ENCODE data around the gene MYO5B. TPM values are rescaled to one million over a fixed set of nuclear protein-coding genes. Genes with fewer than 3 reads are reported as not detected.

Gene MYO5B
- total RNA-seq, 1 donor from 2014 or later, result 14.7 TPM

DNA sequence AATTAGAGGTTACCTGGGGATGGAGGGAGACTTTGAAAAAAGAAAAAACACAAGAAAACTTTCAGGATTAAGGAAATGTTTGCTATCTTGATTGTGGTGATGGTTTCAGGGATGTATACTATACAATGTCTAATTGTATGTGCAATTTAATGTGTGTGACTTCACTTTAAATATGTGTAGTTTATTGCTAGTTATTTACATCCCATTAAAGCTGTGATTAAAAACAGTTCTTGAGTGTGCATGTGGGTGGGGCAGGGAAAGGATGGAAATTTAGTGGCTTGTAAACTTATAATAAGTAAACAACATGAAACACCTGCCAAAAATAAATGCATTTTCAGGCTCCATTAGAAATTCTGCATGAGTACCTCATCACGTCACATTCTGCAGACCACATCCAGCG lies 167.0 kb downstream of the MYO5B start:
- no peak for DNase-seq (ENCODE audit: low read depth)

DNA sequence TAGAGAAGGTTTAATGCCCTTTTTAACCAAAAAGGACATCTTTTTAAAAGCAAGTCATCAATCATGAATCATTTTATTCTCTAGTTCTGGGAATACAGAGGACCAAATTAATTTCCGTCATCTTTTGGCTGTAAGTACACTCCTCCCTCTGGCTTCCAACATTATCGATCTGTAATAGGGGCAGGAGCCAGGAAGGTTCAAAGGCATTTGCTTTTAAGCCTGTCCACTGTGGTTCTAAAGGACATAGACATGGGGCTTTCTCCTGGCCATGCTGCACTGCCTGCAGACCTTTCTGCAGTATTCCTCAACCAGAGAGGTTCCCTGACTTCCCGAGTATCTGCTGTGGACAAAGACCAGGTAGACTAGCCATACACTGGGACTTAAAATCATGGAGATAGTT lies 170.5 kb downstream of the MYO5B start:
- no peak for DNase-seq (ENCODE audit: low read depth)

DNA sequence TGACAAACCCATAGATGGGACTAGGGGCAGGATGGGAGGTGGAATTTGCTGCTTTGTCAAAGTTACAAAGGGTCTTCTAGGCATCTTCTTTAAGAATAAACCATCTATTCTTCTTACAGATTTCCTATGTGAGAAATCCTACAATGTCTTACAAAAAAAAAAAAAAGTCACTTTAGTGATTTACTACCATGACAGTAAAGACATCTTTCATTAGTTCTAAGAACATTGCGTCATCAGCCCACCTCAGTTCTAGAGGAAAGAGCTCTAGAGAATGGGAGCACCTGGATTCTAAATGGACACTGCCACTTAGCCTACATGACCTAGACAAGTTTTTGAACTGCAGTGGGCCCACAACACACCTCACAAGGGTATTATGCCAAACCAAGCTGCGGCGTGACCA lies 172.0 kb downstream of the MYO5B start:
- no peak for DNase-seq (ENCODE audit: low read depth)

DNA sequence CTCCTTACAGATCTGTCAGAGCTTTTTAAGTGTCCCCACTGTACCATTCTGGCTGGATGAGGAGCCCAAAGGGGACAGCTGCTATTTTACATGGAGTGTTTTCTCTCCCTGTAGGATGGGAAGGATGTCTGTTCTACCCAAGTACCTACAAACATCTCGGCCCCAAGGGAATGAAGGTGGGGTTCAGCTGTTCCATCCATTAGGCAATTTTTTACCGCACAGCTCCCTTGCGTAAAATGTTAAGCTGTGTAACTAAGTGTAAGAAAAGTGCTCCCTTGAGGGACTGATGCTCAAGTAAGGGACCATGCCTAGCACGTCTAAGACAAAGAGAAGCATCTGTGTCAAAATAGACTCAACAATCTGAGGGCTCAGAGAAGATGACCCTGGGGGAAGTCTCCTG lies 180.3 kb downstream of the MYO5B start:
- DNase-seq (ENCODE audit: low read depth), result no peak

DNA sequence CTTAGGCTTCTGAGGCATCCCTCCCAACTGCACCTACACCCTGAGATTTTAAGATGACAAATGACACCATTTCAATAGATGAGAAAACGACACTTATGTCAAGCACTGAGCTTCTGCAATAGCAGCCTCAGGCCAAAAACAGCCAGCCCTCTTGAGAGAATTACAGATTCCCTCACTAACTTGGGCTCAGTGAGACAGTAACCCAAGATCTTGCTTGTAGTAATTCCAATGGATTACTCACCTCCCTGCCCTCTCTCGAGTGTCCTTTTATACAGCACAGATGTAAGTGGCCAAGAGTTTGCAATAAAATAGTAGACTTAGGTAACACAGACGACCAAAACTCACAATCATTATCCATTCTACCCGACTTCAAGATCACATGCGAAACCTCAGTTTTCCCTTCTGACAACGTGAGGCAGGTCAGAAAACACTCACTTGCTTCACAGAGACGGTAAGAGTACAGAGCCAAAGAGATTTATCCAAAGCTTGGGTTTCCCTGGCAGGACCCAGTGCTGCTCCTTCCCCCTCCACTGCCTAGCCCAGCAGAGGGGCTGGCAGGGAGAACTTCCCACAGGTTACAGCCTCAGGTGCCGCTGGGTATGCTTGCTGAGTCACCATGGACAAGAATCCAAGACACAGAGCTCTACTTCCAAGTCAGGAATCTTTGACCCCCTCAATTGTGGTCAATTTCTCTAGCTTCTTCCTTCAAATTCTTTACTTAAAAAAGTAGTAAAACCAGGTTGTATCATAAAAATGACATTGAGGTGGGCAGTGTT lies 181.4 kb downstream of the MYO5B start:
- DNase-seq (ENCODE audit: low read depth), result peak; percentile 2

DNA sequence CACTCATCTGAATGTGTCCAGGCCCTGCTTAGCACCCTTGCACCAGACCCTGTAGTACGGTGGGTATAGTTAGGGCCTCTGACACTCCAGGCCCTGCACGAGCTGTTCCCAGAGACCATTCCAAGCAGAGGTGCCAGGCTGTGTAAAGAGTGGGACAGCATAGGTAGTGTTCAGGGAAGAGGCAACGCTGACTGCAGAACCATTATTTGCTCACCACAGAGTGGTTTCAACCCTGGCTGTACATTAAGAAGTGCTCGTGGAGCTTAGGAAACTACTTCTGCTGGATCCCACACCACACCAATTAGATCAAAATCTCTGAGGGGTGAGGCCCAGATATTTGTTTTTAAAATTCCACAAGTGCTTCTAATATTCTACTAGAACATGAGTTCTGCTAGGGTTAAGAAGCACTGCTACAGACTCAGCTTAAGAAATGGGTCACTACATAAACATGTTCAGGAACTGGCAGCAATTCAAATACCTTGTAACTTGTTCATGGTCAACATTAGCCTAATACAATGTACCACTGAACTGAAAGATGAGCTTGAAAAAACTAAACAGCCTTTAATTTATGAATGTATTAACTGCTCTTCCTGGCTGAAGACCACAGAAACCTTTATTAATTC lies 183.0 kb downstream of the MYO5B start:
- peak; percentile 2 for DNase-seq (ENCODE audit: low read depth)

DNA sequence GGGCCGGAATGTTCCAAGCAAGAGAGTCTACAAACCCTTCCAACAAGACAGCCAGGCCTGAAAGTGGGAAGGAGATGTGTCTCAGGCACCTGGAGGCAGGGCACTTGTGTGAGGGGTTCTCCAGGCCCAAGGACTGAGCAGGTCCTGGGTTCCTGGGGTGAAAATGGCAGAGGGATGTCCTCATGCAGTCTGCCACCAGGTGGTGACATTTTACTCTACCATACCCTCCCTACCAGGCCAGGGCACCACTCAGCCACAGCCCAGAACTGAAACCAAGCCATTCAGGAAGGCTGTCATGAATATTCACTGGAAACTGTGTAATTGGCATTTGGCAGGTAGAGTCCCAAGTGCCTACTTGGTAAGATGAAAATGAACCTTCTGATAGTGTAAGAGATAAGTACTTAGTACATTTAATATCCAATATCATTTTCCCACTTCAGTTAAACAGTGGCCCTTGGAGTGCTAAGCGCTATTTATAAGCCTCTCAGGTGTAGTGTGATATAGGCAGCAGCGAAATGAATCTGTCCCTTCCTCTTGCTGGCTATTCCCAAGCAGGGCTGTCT lies 185.1 kb downstream of the MYO5B start:
- DNase-seq (ENCODE audit: low read depth), result peak; percentile 56

DNA sequence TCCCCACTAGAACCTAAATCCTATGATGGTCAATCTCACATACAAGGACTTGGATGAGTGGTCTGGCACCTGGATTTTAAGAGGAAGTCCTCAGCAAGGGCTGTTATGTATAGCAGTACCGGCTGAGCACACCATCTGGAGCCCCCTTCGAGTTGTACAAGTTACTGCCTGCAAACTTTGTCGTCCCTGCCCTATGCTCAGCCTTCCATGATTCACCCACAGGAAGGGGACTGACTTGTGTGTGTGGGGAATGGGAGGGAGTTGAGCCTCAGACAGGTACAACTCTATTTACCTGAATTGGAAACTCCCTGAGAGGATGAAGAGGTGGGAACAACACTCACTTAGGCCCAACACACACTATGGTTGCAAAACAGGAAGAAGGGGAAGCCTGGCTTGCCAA lies 186.6 kb downstream of the MYO5B start:
- DNase-seq (ENCODE audit: low read depth), result no peak

DNA sequence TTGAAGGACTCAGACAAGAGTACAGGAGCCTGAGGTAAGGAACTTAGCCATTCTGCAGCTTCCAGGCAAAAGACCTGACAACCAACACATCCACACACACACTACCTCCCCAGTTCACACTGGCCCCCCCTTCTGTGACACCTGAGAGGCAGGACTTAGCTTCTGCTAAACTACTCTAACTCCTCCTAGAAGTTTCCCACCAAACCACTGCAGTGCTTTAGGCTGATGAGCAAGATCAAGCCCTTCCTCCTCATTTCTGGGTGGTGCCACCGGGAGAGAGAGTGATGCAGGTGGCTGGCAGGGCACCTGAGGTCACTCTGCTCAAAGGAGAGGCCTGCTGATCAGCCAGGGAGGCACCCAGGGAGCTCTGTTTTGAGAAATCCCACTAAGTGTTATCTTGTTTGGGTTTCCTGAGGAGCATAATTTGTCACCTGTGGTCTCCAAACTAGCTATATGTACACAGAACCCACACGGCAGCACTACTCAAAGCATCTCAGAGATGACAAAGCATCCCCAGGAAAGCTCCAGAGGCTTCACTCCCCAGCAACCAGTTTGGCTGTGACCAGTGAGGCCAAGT lies 188.4 kb downstream of the MYO5B start:
- no peak for DNase-seq (ENCODE audit: low read depth)

DNA sequence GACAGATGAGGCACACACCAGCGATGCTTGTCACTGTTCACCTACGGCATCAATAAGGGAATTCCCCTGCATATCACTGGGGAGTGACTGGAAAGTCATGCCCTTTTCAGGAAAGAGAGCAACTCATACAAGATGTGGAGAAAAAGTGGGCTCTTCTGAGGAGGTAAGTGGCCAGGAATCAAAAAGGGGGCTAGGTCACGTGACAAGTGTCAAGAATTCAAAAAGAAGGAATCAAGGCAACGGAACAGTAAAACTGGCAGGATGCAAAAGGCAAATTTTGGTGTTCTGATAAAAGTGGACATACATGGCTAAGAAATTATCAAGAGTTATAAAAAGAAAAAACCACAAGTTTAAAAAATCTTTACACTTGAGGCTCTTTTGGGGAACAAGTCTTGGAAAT lies 190.9 kb downstream of the MYO5B start:
- DNase-seq (ENCODE audit: low read depth), result no peak

DNA sequence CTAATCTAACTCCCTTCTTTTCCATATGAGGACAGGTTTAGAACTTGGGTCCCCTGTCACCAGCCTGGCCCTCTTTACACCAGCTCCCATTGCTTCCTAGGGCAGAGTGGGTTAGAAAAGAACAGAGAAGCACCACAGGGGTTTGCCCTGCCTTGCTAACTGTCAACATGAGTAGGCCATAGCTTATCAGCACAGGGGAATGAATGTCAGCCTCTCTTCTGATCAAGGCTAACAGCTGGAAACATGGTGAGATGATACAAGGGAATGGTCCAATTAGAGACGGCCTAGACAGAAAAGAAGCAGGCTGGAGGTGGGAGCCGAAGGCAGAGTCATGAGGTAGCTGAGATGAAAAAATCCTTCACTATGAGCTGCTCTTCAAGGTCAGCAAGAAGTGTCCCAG lies 192.2 kb downstream of the MYO5B start:
- no peak for DNase-seq (ENCODE audit: low read depth)

DNA sequence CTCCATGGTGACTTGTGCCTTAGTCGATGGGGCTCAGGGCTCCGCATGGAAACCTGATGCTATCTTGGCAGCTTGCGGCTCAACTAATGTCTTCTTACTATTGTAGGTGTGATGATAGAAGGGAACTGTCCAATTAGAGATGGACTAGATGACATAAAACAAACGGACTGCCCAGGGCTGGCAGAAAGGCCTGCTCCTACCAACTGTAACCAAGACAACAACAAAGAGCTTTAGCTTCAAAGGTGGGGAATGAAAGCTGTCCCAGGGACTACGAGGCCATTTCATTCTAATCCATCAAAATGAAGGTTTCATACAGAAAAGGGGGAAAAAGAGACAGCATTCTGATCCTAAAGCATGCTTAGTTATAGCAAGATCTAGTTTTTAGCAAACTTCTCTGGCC lies 194.7 kb downstream of the MYO5B start:
- no peak for DNase-seq (ENCODE audit: low read depth)

DNA sequence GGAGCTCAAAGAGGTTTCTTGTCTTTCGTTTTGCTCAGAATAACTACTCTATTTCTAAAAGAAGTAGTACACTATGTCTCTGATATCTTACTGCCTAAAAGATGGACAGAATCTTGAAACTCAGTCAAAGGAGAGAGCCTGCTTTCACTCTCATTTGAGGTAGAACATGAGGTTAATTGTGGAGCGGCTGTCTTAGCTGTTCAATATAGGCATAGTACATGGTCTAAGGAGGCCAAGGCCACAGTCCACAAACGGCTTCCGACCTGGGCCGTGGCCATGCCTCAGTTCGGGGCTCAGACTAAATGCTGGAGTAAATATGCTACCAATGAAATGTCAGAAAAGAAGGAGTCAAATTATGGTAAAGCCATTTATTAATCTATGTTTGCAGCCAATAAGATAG lies 195.8 kb downstream of the MYO5B start:
- DNase-seq (ENCODE audit: low read depth), result no peak

DNA sequence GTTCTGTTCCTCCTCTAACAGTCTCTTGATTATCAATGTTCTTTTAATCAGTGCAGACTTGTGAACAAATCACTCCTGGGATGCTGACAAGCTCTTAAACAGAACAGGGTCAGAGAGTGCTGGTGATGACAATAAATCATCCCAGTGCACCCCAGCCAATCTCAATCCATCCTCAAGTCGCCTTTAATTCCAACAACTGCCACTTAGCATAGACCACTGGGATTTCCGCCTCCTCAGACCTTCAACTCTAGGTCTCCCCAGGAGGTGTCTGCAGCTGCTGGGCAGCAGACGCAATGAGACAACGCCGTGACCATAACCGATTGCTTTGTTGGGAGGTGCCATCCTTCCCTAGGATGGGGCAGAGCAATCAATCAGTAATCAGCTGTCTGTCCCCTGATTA lies 197.4 kb downstream of the MYO5B start:
- no peak for DNase-seq (ENCODE audit: low read depth)

DNA sequence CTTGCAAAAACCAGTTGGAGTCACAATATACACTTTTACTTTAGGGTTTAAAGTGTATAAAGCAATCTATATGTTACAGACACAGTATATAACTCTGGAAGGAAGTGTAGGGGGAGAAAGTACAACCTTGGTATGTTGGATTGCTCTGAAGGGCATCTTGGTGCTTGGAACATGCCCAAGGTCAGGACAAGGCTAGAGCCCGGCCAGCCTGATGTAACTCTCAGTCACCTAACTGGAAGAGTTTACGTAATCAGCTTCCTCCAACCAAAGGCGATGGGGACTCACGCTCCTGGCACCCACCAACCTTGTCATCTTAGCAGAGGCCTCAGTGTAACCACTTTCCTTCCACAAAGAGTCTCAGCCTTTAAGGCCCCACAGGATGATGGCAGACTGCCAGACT lies 200.5 kb downstream of the MYO5B start:
- no peak for DNase-seq (ENCODE audit: low read depth)

DNA sequence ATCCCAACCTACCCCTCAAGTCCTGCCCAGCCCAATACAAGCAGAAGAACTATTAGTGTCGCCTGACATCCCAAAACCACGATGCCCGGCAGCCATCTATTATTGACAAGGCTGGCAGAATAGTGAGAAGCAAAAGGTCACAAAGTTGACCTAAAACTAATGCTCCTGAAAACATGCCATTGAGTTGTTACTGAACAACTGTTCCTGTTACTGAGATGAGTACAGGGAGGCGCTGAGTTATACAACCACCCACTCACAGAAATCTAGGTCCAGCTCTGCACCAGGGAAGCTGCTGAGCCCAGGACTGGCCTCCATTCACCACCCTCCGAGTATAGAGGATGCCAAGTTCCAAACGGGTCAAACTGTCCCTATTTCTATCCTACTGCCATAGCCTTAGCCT lies 201.6 kb downstream of the MYO5B start:
- DNase-seq (ENCODE audit: low read depth), result no peak

DNA sequence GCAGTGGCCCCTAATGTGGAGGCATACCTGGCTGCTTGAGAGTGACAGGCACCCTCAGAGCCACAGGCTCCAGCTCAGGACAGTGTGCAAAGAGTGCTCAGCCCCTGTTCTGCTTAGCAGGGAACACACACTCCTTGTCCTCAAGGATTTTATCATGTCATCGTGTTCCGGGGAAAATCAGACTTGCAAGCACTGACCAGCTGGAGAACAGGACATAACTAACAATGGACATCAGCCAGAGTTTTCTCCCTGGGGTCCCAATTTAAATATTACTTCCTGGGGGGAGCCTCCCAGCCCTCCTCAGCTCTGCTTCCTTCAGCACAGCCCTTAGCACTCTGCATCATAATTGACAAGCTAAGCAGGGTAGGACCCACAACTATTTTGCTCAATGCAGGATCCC lies 206.2 kb downstream of the MYO5B start:
- DNase-seq (ENCODE audit: low read depth), result no peak

DNA sequence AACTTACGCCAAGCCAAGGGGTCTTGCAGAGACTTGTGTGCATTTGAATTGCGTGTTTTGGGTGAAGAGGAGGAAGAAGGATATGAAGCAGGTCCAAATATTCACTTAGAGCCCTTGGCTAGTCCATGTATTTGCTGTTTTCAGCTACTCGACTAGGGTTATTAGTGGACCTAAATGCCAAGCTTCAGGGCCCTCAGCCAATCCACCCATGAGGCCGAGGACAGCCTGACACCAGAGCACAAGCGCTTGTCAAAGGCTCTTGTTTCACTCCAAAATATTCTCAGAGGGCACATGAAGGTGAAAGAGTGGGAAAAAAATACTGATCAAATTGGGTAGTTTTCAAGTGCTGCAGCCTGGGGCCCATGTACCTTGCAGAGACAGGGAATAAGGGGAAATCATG lies 206.8 kb downstream of the MYO5B start:
- no peak for DNase-seq (ENCODE audit: low read depth)

DNA sequence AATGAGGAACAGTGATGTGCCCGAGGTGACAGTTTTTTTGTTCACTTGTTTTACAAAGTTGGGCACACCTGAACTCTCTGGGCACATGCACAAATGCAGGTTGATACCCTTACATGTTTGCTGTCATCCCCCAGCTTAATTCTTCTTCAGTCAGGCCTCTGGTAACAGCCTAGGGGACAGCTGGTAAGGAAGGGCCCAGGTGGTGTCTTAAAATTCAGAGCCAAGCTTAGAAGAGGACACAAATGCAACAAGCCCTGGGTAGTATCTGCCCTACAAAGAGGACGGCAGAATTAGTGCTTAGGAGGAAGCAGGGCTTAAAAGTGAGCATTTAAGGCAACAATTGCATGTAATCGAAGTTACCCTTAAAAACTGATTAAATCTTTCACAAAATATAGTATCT lies 209.7 kb downstream of the MYO5B start:
- DNase-seq (ENCODE audit: low read depth), result no peak

DNA sequence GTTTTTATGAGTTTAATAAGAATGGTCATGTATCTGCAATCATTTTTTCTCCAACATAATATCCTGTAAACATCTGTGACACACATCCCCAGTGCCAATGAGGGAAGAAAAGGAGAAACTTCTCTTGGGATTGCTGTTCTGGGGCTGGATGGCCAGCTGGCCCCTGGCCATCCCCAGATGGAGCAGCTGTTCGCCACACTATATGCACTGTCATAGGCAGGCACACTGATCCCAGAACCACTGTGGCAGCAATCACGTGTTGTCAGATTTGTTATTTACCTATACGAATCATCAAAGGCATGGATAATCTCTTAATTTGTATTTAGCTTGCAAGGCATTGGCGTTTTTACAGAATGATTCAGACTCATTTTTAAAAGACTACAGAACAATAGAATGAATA lies 214.1 kb downstream of the MYO5B start:
- peak; percentile 16 for DNase-seq (ENCODE audit: low read depth)

DNA sequence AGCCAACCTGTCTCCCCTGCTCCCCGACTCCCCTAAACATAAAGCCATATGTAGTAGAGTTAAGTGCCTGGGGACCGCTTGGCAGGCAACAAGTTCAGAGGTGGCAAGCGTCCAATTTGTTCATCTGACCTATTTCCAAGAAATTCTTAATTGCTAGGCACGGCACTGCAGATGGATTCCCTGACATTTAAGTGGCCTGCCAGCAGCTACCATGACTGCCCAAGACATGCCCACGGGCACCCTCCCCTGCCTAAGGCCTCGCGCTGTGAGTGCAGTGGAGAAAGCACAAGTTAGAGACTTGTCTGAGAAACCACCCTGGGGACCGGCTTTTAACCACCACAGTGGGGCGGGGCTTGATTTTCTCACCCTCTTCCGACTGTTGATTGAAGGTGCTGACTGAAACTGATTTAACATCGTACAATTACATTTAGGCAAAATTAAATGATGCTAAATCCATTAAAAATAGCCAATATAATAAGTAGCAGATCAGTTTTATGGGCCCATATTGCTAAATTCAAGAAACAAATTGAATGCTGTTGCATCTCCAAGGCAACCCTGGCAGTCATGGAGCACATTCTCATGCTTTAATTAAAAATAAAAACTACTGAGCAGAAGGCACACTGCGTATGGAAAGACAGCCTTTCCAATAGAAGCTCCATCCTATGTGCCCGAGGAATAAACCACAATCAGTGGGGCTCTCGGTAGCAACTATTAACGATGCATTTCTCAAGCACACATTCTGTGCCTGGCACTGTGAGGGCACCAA lies 218.0 kb downstream of the MYO5B start:
- DNase-seq (ENCODE audit: low read depth), result no peak

DNA sequence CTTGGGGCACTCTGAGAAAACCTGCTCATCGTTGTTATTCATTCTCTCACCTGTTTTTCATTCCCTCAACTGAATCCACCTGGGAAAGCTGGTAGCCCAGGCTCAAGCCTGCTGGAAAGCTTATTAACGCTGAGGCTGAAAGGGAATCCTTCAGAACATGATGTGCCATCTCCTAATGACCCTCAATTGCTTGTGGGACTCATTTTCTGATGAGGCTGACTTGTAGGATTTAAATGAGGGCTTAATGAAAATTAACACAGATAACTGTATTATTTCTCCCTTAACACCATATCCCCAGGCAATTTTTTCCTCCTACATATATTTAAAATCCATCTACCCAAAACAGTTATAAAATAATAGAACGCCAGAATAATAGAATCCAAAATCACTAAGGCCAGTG lies 218.9 kb downstream of the MYO5B start:
- DNase-seq (ENCODE audit: low read depth), result no peak
